A673 (cell line): Measurements from ENCODE around the gene ZNF579.

Experiments used
- EZH2 ChIP-seq: fragments of 200-600 bp; sonication (generic); IDR thresholded peaks from 2 replicates; pipeline ENCODE4 v1.6.1; 2017; ENCODE audit warnings: borderline replicate concordance, low read depth, mild to moderate bottlenecking, mixed read lengths, antibody characterized with exemption, low read length; ENCODE audit not compliant: poor library complexity, severe bottlenecking
- TF ChIP-seq, protein P1 (sequence below): fragments of 300-800, 200-600 bp; sonication (generic); conservative IDR thresholded peaks from 2 replicates; pipeline ENCODE4 v1.5.1; 2017; ENCODE audit warnings: low read depth, mild to moderate bottlenecking, antibody characterized with exemption, low read length, moderate library complexity, mixed read lengths

- TF ChIP-seq, protein P1, sequence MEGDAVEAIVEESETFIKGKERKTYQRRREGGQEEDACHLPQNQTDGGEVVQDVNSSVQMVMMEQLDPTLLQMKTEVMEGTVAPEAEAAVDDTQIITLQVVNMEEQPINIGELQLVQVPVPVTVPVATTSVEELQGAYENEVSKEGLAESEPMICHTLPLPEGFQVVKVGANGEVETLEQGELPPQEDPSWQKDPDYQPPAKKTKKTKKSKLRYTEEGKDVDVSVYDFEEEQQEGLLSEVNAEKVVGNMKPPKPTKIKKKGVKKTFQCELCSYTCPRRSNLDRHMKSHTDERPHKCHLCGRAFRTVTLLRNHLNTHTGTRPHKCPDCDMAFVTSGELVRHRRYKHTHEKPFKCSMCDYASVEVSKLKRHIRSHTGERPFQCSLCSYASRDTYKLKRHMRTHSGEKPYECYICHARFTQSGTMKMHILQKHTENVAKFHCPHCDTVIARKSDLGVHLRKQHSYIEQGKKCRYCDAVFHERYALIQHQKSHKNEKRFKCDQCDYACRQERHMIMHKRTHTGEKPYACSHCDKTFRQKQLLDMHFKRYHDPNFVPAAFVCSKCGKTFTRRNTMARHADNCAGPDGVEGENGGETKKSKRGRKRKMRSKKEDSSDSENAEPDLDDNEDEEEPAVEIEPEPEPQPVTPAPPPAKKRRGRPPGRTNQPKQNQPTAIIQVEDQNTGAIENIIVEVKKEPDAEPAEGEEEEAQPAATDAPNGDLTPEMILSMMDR, result no peak
- TF ChIP-seq EZH2, result no peak
Measured at GRCh38 chr19:55553217-55554182, 27.1 kb downstream of the ZNF579 start.
